Measurements from ENCODE around the gene CARS1.
"Not testable (repeated sequence)": the region's sequence is repeated elsewhere in the genome, so short reads cannot be mapped to it uniquely, and the experiment has no call there.

The CARS1 gene

GRCh38 chr11:3080104-3080503, 22.9 kb upstream of the CARS1 start:
- Histone ChIP-seq H3K9me3 (no peaks in the 10 kb centered on the region), H3K4me3 (ENCODE audit: low read depth, low read length) (no peak overlapping the region), H3K27me3 (no peaks in the 10 kb centered on the region), H3K4me1 (no peaks in the 10 kb centered on the region), H3K36me3 (no peaks in the 10 kb centered on the region)
- TF ChIP-seq, protein P1, sequence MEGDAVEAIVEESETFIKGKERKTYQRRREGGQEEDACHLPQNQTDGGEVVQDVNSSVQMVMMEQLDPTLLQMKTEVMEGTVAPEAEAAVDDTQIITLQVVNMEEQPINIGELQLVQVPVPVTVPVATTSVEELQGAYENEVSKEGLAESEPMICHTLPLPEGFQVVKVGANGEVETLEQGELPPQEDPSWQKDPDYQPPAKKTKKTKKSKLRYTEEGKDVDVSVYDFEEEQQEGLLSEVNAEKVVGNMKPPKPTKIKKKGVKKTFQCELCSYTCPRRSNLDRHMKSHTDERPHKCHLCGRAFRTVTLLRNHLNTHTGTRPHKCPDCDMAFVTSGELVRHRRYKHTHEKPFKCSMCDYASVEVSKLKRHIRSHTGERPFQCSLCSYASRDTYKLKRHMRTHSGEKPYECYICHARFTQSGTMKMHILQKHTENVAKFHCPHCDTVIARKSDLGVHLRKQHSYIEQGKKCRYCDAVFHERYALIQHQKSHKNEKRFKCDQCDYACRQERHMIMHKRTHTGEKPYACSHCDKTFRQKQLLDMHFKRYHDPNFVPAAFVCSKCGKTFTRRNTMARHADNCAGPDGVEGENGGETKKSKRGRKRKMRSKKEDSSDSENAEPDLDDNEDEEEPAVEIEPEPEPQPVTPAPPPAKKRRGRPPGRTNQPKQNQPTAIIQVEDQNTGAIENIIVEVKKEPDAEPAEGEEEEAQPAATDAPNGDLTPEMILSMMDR (IDR thresholded peaks at IDR 0.05; ENCODE audit: low read depth, low read length) = no peak
- DNase-seq = no peak

- H3K9me3 ChIP-seq = no peaks in the 10 kb centered on the region
- TF ChIP-seq, protein P1 (IDR thresholded peaks at IDR 0.05; ENCODE audit: low read depth, low read length) = no peak
- H3K4me1 ChIP-seq = no peaks in the 10 kb centered on the region
- DNase-seq = no peak
- H3K4me3 ChIP-seq (ENCODE audit: low read depth, low read length) = no peak overlapping the region
- no peaks in the 10 kb centered on the region for H3K36me3 ChIP-seq
- H3K27me3 ChIP-seq = no peaks in the 10 kb centered on the region
Observed at GRCh38 chr11:3077846-3078440, 20.7 kb upstream of the CARS1 start.

- H3K4me3 ChIP-seq (ENCODE audit: low read depth, low read length) = no peak overlapping the region
- H3K36me3 ChIP-seq = no peaks in the 10 kb centered on the region
- H3K4me1 ChIP-seq = no peaks in the 10 kb centered on the region
- H3K27me3 ChIP-seq = no peaks in the 10 kb centered on the region
- TF ChIP-seq, protein P1 (IDR thresholded peaks at IDR 0.05; ENCODE audit: low read depth, low read length) = no peak
- no peak for DNase-seq
- H3K9me3 ChIP-seq = no peaks in the 10 kb centered on the region
Observed at GRCh38 chr11:3077189-3077836, 20.1 kb upstream of the CARS1 start.

DNA sequence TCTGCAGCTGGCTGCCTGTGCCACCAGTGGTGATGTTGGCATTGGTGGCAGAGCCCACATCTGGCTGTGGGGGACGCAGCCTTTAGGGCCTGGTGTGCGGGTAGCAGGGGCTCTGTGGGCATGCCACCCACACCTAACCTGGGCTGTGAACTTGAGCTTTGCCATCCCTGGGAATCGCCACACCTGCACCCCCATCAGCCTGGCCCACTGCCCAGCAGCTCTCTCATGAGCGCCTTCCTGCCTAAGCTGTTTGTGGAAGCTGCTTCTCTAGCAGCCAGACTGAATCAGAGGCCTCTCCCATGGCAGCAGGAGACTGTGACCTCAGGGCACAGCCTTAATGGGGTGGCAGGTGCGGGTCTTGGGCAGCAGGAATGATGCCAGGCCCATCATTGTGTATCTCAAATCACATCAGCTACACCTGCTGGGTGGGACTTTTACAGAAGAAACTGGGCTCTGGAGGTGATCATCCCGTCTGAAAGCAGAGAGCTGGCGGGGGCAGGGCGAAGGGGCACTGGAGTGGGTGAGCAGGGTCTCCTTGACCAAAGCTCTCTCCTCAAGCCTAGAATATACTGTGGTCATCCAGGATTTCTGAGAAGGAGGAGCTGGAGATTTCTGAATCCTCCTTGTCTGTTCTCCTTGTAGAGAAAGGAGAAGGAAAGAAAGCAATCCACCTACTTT, 17.8 kb upstream of the CARS1 start:
- no peaks in the 10 kb centered on the region for H3K36me3 ChIP-seq
- no peak for DNase-seq

DNA sequence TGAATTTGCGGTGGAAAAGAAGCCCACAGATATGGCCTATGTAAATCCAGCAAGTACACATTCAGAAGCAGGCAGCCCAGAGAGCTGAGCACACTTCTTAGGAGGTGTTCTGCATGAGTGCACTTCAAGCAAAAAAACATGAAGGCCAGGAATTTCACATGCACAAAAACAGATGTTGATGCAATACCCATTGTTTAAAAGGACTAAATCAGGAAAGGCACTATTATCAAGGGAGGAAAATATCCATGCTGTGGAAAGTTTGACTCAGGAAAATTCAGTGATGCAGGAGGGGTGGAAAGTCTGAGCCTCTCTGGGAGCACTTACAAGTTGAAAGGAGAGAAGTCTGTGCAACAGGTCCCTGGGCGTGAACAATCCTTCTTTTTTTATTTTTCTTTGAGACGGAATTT, 15.8 kb upstream of the CARS1 start:
- Histone ChIP-seq H3K36me3 (no peaks in the 10 kb centered on the region), H3K9me3 (no peaks in the 10 kb centered on the region), H3K4me3 (ENCODE audit: low read depth, low read length) (no peak overlapping the region), H3K4me1 (no peaks in the 10 kb centered on the region), H3K27me3 (no peaks in the 10 kb centered on the region)
- TF ChIP-seq, protein P1 (IDR thresholded peaks at IDR 0.05; ENCODE audit: low read depth, low read length) = no peak
- no peak for DNase-seq

More for the DNA sequence above, 17.8 kb upstream of the CARS1 start:
- H3K27me3 ChIP-seq = no peaks in the 10 kb centered on the region
- TF ChIP-seq, protein P1 (IDR thresholded peaks at IDR 0.05; ENCODE audit: low read depth, low read length) = no peak
- H3K4me1 ChIP-seq = no peaks in the 10 kb centered on the region
- H3K4me3 ChIP-seq (ENCODE audit: low read depth, low read length) = no peak overlapping the region
- no peaks in the 10 kb centered on the region for H3K9me3 ChIP-seq

GRCh38 chr11:3069425-3069824, 12.2 kb upstream of the CARS1 start:
- H3K4me3 ChIP-seq (ENCODE audit: low read depth, low read length) = no peak overlapping the region
- H3K9me3 ChIP-seq = no peaks in the 10 kb centered on the region
- no peaks in the 10 kb centered on the region for H3K4me1 ChIP-seq
- H3K27me3 ChIP-seq = no peaks in the 10 kb centered on the region
- TF ChIP-seq, protein P1 (IDR thresholded peaks at IDR 0.05; ENCODE audit: low read depth, low read length) = no peak
- no peaks in the 10 kb centered on the region for H3K36me3 ChIP-seq
- DNase-seq = no peak

GRCh38 chr11:3066308-3066707, 9.1 kb upstream of the CARS1 start:
- DNase-seq; H3K36me3 ChIP-seq; H3K9me3 ChIP-seq; H3K27me3 ChIP-seq; H3K4me1 ChIP-seq; H3K4me3 ChIP-seq (ENCODE audit: low read depth, low read length): not testable (repeated sequence)

- H3K27me3 ChIP-seq; H3K9me3 ChIP-seq; DNase-seq; H3K4me3 ChIP-seq (ENCODE audit: low read depth, low read length); H3K36me3 ChIP-seq; H3K4me1 ChIP-seq: not testable (repeated sequence)
Observed at GRCh38 chr11:3064709-3065108, 7.5 kb upstream of the CARS1 start.

DNA sequence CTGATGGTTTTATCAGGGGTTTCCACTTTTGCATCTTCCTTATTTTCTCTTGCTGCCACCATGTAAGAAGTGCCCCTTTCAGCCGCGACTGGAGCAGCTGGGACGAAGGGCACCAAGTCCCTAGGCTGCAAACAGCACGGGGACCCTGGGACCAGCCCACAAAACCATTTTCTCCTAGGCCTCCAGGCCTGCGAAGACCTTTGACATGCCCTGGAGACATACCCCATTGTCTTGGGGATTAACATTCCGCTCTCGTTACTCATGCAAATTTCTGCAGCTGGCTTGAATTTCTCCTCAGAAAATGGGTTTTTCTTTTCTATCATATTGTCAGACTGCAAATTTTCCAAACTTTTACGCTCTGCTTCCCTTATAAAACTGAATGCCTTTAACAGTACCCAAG, 6.7 kb upstream of the CARS1 start:
- not testable (repeated sequence) for DNase-seq; H3K27me3 ChIP-seq; H3K36me3 ChIP-seq; H3K9me3 ChIP-seq; H3K4me3 ChIP-seq (ENCODE audit: low read depth, low read length); H3K4me1 ChIP-seq

All from BE2C (cell line).